OCI-LY1 (cell line): ENCODE measurements around the gene PRG3.

Source experiments
- EZH2 ChIP-seq: fragments of 200-600 bp; sonication (generic), shearing (Covaris generic); IDR thresholded peaks from 2 replicates; pipeline ENCODE4 v1.8.0; 2017; ENCODE audit warnings: borderline replicate concordance, mixed run types, mild to moderate bottlenecking, antibody characterized with exemption, low read length, moderate library complexity, mixed read lengths
- TF ChIP-seq, protein P1 (sequence below): fragments of 200-600 bp; sonication (generic), shearing (Covaris generic); IDR thresholded peaks from 2 replicates; pipeline ENCODE4 v1.5.1; 2017; ENCODE audit warnings: mild to moderate bottlenecking, antibody characterized with exemption, low read length, moderate library complexity, mixed read lengths

DNA sequence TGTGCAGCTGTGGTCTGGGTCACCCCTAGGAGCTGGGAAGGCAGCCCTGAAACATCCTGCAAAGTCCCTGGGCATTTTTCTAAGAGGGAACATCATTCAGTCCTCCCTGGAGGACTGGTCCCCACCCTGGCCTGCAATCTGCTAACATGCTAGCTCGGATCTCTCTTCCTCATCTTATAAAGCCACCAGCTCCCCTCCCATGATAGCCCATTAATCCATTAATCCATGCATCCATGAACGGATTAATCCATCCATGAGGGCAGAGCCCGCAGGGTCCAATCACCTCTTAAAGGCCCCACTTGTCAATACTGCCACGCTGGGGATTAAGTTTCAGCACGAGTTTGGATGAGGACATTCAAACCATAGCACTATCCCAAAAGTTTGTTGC lies 12.1 kb downstream of the PRG3 start:
- TF ChIP-seq, protein P1, sequence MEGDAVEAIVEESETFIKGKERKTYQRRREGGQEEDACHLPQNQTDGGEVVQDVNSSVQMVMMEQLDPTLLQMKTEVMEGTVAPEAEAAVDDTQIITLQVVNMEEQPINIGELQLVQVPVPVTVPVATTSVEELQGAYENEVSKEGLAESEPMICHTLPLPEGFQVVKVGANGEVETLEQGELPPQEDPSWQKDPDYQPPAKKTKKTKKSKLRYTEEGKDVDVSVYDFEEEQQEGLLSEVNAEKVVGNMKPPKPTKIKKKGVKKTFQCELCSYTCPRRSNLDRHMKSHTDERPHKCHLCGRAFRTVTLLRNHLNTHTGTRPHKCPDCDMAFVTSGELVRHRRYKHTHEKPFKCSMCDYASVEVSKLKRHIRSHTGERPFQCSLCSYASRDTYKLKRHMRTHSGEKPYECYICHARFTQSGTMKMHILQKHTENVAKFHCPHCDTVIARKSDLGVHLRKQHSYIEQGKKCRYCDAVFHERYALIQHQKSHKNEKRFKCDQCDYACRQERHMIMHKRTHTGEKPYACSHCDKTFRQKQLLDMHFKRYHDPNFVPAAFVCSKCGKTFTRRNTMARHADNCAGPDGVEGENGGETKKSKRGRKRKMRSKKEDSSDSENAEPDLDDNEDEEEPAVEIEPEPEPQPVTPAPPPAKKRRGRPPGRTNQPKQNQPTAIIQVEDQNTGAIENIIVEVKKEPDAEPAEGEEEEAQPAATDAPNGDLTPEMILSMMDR: no peak
- no peak for TF ChIP-seq EZH2
